IMR-90 (cell line): ENCODE data around the gene FUT2. TPM values are rescaled to one million over a fixed set of nuclear protein-coding genes. Genes with fewer than 3 reads are reported as not detected.

Experiments used
- ATAC-seq: fragments of 200-7000 bp; cut with Tn5 transposase; 2 replicates; pipeline ENCODE4 v1.9.1; 2020; ENCODE audit warnings: low read depth, mild to moderate bottlenecking, moderate library complexity
- BruUV-seq: library from RNA; stranded (reverse); fragments of 400-500 nt; replicated peaks from 2 replicates; lab custom pipeline; 2021; lab: Mats Ljungman, UMichigan
- CTCF ChIA-PET: fragments of 300-600 bp; formaldehyde crosslinking; extraction: SDS; loops from one replicate; lab custom pipeline; 2021; ENCODE audit warnings: antibody characterized with exemption; lab: Yijun Ruan, JAX
- POLR2A ChIA-PET: fragments of 300-600 bp; sonication (Branson Sonifier 250); formaldehyde crosslinking; loops from one replicate; lab custom pipeline; 2022; ENCODE audit warnings: antibody characterized with exemption; ENCODE audit not compliant: unreplicated experiment; lab: Charles Lee
- DNase-seq: peaks from one replicate; pipeline ENCODE4 v3.0.0; 2013
- H2AFZ ChIP-seq: replicated peaks from 2 replicates; pipeline ENCODE3; 2013; ENCODE audit warnings: low read length, mild to moderate bottlenecking; ENCODE audit not compliant: poor library complexity
- H2AK5ac ChIP-seq: 2 replicates; pipeline ENCODE4 v1.6.1; 2013; ENCODE audit warnings: low read depth, low read length, inconsistent platforms
- H2AK9ac ChIP-seq: replicated peaks from 2 replicates; pipeline ENCODE3; 2013; ENCODE audit warnings: mild to moderate bottlenecking, low read depth, low read length, moderate library complexity; ENCODE audit not compliant: poor library complexity
- H2BK120ac ChIP-seq: 2 replicates; pipeline ENCODE4 v1.6.1; 2013; ENCODE audit warnings: low read depth, low read length, inconsistent platforms
- H2BK15ac ChIP-seq: 3 replicates; pipeline ENCODE4 v1.6.1; 2013; ENCODE audit warnings: low read depth, low read length, inconsistent platforms
- H2BK20ac ChIP-seq: 2 replicates; pipeline ENCODE4 v1.6.1; 2013; ENCODE audit warnings: low read depth, mild to moderate bottlenecking, inconsistent platforms, low read length, moderate library complexity
- H2BK5ac ChIP-seq: 2 replicates; pipeline ENCODE4 v1.6.1; 2013; ENCODE audit warnings: mild to moderate bottlenecking, low read depth, low read length, inconsistent platforms; ENCODE audit not compliant: poor library complexity, severe bottlenecking
- H3K14ac ChIP-seq: replicated peaks from 2 replicates; pipeline ENCODE4 v1.6.1; 2013; ENCODE audit warnings: low read depth, low read length, inconsistent platforms
- H3K18ac ChIP-seq: 2 replicates; pipeline ENCODE4 v1.6.1; 2013; ENCODE audit warnings: low read depth, low read length, control low read depth
- H3K23ac ChIP-seq: 2 replicates; pipeline ENCODE4 v1.6.1; 2013; ENCODE audit warnings: low read depth, low read length, inconsistent platforms
- H3K27ac ChIP-seq: 2 replicates; pipeline ENCODE4 v1.5.1; 2013; ENCODE audit warnings: mild to moderate bottlenecking, control low read depth, low read length; ENCODE audit not compliant: insufficient read depth
- H3K27me3 ChIP-seq: 2 replicates; pipeline ENCODE4 v1.6.1; 2013; ENCODE audit warnings: low read length; ENCODE audit not compliant: control insufficient read depth, insufficient read depth
- H3K36me3 ChIP-seq: 2 replicates; pipeline ENCODE4 v1.6.1; 2013; ENCODE audit warnings: low read length, mixed read lengths; ENCODE audit not compliant: control insufficient read depth, insufficient read depth
- H3K4ac ChIP-seq: 2 replicates; pipeline ENCODE4 v1.6.1; 2013; ENCODE audit warnings: low read depth, low read length, inconsistent platforms
- H3K4me1 ChIP-seq: 2 replicates; pipeline ENCODE4 v1.6.1; 2013; ENCODE audit warnings: low read length, mixed read lengths; ENCODE audit not compliant: control insufficient read depth, insufficient read depth
- H3K4me2 ChIP-seq: 2 replicates; pipeline ENCODE4 v1.6.1; 2013; ENCODE audit warnings: low read depth, mild to moderate bottlenecking, control low read depth, low read length, moderate library complexity
- H3K4me3 ChIP-seq: 2 replicates; pipeline ENCODE4 v1.5.1; 2013; ENCODE audit warnings: low read depth, mild to moderate bottlenecking, control low read depth, low read length, moderate library complexity; ENCODE audit not compliant: insufficient read depth
- H3K56ac ChIP-seq: 2 replicates; pipeline ENCODE4 v1.6.1; 2013; ENCODE audit warnings: low read length, inconsistent platforms; ENCODE audit not compliant: insufficient read depth; ENCODE audit errors: extremely low read depth
- H3K79me1 ChIP-seq, 2 experiments: 2 replicates each; pipeline ENCODE4 v1.6.1; 2013; ENCODE audit warnings: low read length in 2 of 2, inconsistent platforms in 1 of 2, low read depth in 1 of 2
- H3K9ac ChIP-seq: 2 replicates; pipeline ENCODE4 v1.6.1; 2013; ENCODE audit warnings: low read depth, low read length, control low read depth
- H3K9me1 ChIP-seq: 2 replicates; pipeline ENCODE4 v1.6.1; 2013; ENCODE audit warnings: low read length, inconsistent platforms; ENCODE audit not compliant: insufficient read depth
- H3K9me3 ChIP-seq: 2 replicates; pipeline ENCODE4 v1.6.1; 2013; ENCODE audit warnings: low read length; ENCODE audit not compliant: control insufficient read depth, insufficient read depth
- H4K20me1 ChIP-seq: 2 replicates; pipeline ENCODE4 v1.6.1; 2013; ENCODE audit warnings: low read length, inconsistent platforms; ENCODE audit not compliant: insufficient read depth
- H4K5ac ChIP-seq: 2 replicates; pipeline ENCODE4 v1.6.1; 2013; ENCODE audit warnings: mild to moderate bottlenecking, low read depth, low read length, control low read depth
- H4K8ac ChIP-seq, 2 experiments: 2 replicates each; pipeline ENCODE4 v1.6.1; 2013; ENCODE audit warnings: low read depth in 2 of 2, low read length in 2 of 2, control low read depth in 1 of 2, inconsistent platforms in 1 of 2
- H4K91ac ChIP-seq: 2 replicates; pipeline ENCODE4 v1.6.1; 2013; ENCODE audit warnings: low read depth, low read length, inconsistent platforms; ENCODE audit not compliant: insufficient read depth
- BHLHE40 ChIP-seq: fragments of 150-350 bp; IDR thresholded peaks from 2 replicates; pipeline ENCODE4 v1.6.1; 2016; ENCODE audit warnings: mild to moderate bottlenecking, low read depth, low read length
- FOS ChIP-seq: fragments of 150-350 bp; IDR thresholded peaks from 2 replicates; pipeline ENCODE4 v1.6.1; 2016; ENCODE audit warnings: low read depth, low read length
- MXI1 ChIP-seq: IDR thresholded peaks from 2 replicates; pipeline ENCODE4 v1.6.1; 2012; ENCODE audit warnings: low read depth, mild to moderate bottlenecking, low read length, moderate library complexity, borderline replicate concordance
- NFE2L2 ChIP-seq: fragments of 150-350 bp; IDR thresholded peaks from 2 replicates; pipeline ENCODE4 v1.6.1; 2016; ENCODE audit warnings: low read depth, mild to moderate bottlenecking, low read length
- POLR2A ChIP-seq: IDR thresholded peaks from 2 replicates; pipeline ENCODE4 v1.6.1; 2012; ENCODE audit warnings: mild to moderate bottlenecking, low read depth, low read length
- RAD21 ChIP-seq: IDR thresholded peaks from 2 replicates; pipeline ENCODE4 v1.6.1; 2012; ENCODE audit warnings: low read length, improper control_type of control experiment
- WGBS, 2 experiments: methylation state at CpG; one replicate each; pipeline versions ENCODE4 v1.1.5 to v1.1.7; 2013; ENCODE audit warnings: missing lambda C conversion rate in 2 of 2; ENCODE audit not compliant: insufficient read length in 1 of 2; ENCODE audit errors: extremely low coverage in 2 of 2; 5-methylcytosine and 5-hydroxymethylcytosine counted together
- dilution Hi-C: fragments of 300-500 bp; cut with HindIII; formaldehyde crosslinking; loops from one replicate; pipeline ENCODE4 v1.14.3; 2018; ENCODE audit warnings: low sequenced_read_pairs; ENCODE audit not compliant: unreplicated experiment
- in situ Hi-C: fragments of 300-500 bp; cut with MboI; formaldehyde crosslinking; loops from 3 replicates; pipeline ENCODE4 v1.14.3; 2019; ENCODE audit warnings: low sequenced_read_pairs, inconsistent platforms, mixed read lengths
- intact Hi-C: fragments of 100-400 bp; cut with micrococcal nuclease; formaldehyde crosslinking; loops from 2 replicates; pipeline ENCODE4 v1.10.0; 2022
- polyA plus RNA-seq, 3 experiments: library from polyadenylated mRNA; depleted of rRNA; stranded (reverse); fragments of >200 nt; gene quantifications; 2 replicates each; pipeline ENCODE4 v1.2.3, GENCODE V29; 2012; ENCODE audit warnings: low replicate concordance in 1 of 3
- total RNA-seq: library from RNA; depleted of rRNA; stranded (reverse); fragments of >200 nt; gene quantifications from 2 replicates; pipeline ENCODE4 v1.2.3, GENCODE V29; 2012
- TF ChIP-seq, protein P1 (sequence below): fragments of 150-350 bp; IDR thresholded peaks from 2 replicates; pipeline ENCODE4 v1.6.1; 2016; ENCODE audit warnings: low read depth, mild to moderate bottlenecking, low read length, moderate library complexity, borderline replicate concordance

Gene FUT2
- total and polyA plus RNA-seq, 2 of the 4 experiments (the other 2 are of a cell fraction) = not detected

DNA sequence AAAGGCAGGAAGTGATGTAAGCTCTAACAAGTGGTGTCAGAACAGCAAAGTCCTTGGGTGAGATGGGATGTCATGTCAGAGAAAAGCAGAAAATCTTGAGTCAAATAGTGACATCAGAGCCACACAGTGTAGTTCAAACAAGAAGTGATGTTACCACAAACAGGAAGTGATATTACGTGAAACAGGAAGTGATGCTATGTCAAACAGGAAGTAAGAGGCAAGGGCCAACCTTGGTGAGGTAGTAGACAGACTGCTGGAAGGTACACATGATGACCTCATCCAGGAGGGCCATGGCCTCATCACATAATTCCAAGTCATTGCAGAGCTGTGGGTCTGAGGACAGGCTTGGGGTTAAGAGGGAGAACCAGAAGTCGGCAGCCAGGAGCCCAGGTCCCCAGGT is 30.8 kb downstream of the FUT2 start:
- Histone ChIP-seq H4K8ac (peak overlapping the region in 1 of 2 experiments; percentile 77; a peak in 3 of 4 replicates), H2AK5ac (peak overlapping the region; percentile 43; the same call in 1 of the 2 replicates), H2BK15ac (no peak overlapping the region), H4K20me1 (no peaks in the 10 kb centered on the region), H2BK120ac (no peak overlapping the region), H3K23ac (no peak overlapping the region), H4K5ac (peak overlapping the region; percentile 28; the same call in 1 of the 2 replicates), H2AK9ac (no peak overlapping the region), H2BK5ac (no peak overlapping the region), H4K91ac (no peak overlapping the region), H3K4ac (no peak overlapping the region), H3K27ac (no peak overlapping the region), H3K36me3 (no peaks in the 10 kb centered on the region), H3K14ac (no peak overlapping the region), H3K9ac (no peak overlapping the region), H3K4me2 (no peak overlapping the region), H3K18ac (no peak overlapping the region), H2BK20ac (no peak overlapping the region), H2AFZ (peak overlapping the region; percentile 51), H3K9me1 (peaks cover 5% of the 10 kb centered on the region), H3K9me3 (no peaks in the 10 kb centered on the region), H3K4me1 (peaks cover 4% of the 10 kb centered on the region; the same call in 1 of the 2 replicates), H3K79me1 (no peaks in the 10 kb centered on the region), H3K27me3 (no peaks in the 10 kb centered on the region; the same call in 1 of the 2 replicates), H3K4me3 (no peak overlapping the region), H3K56ac (no peak overlapping the region)
- no CpG with 5 or more reads among the region's 2 CpGs for WGBS, 2 experiments
- no peak for TF ChIP-seq BHLHE40
- no peak for TF ChIP-seq MXI1
- TF ChIP-seq RAD21 = no peak
- TF ChIP-seq NFE2L2 = no peak
- no peak for TF ChIP-seq POLR2A
- no peak for TF ChIP-seq FOS
- TF ChIP-seq, protein P1, sequence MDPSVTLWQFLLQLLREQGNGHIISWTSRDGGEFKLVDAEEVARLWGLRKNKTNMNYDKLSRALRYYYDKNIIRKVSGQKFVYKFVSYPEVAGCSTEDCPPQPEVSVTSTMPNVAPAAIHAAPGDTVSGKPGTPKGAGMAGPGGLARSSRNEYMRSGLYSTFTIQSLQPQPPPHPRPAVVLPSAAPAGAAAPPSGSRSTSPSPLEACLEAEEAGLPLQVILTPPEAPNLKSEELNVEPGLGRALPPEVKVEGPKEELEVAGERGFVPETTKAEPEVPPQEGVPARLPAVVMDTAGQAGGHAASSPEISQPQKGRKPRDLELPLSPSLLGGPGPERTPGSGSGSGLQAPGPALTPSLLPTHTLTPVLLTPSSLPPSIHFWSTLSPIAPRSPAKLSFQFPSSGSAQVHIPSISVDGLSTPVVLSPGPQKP = no peak
- dilution Hi-C loops = no loop called here
- ATAC-seq = no peak
- in situ Hi-C loops = no loop called here
- DNase-seq = no peak
- ChIA-PET POLR2A (no interaction called here), CTCF (no interaction called here)
- no TSS peak for BruUV-seq
- intact Hi-C loops = no loop called here
